ENCODE data around the gene ADAR. TPM values are rescaled to one million over a fixed set of nuclear protein-coding genes. Genes with fewer than 3 reads are reported as not detected.

ADAR gene
- total RNA-seq, 1 donor from 2014 or later = 275 TPM

- Histone ChIP-seq H3K4me3 (ENCODE audit: insufficient read depth, low read depth, low read length) (no peak overlapping the region), H3K27ac (ENCODE audit: low read depth, low read length) (no peak overlapping the region), H3K9me3 (ENCODE audit: insufficient read depth, low read depth, low read length) (no peaks in the 10 kb centered on the region), H3K4me1 (ENCODE audit: insufficient read depth, low read length) (peaks cover 4% of the 10 kb centered on the region), H3K9ac (ENCODE audit: low read length) (no peak overlapping the region), H3K27me3 (ENCODE audit: insufficient read depth, low read length) (peaks cover 19% of the 10 kb centered on the region), H4K20me1 (ENCODE audit: insufficient read depth, low read length) (peaks cover 21% of the 10 kb centered on the region), H2AFZ (ENCODE audit: low read depth, low read length) (no peak overlapping the region), H3K36me3 (ENCODE audit: insufficient read depth, low read length) (no peaks in the 10 kb centered on the region), H3K79me2 (ENCODE audit: insufficient read depth, low read length) (no peaks in the 10 kb centered on the region), H3K4me2 (ENCODE audit: low read length) (no peak overlapping the region)
- Mint-ChIP-seq H3K27ac (ENCODE audit: unreplicated experiment) (no peak overlapping the region), H3K4me1 (ENCODE audit: low read depth, unreplicated experiment) (peaks cover 14% of the 10 kb centered on the region), H3K4me3 (ENCODE audit: unreplicated experiment) (no peak overlapping the region), H3K9me3 (ENCODE audit: unreplicated experiment) (no peaks in the 10 kb centered on the region), H3K27me3 (ENCODE audit: low read depth, unreplicated experiment) (peaks cover 32% of the 10 kb centered on the region), H3K36me3 (ENCODE audit: low read depth, unreplicated experiment) (peaks cover 11% of the 10 kb centered on the region)
- FAIRE-seq = no peak
- DNase-seq (ENCODE audit: low read depth) = no peak
- TF ChIP-seq EZH2 (IDR thresholded peaks at IDR 0.05; ENCODE audit: insufficient read depth, low read length) (no peak), CTCF (IDR thresholded peaks at IDR 0.05; ENCODE audit: insufficient read depth, low read depth, low read length) (no peak)
These were observed 36.1 kb downstream of the ADAR start for GRCh38 chr1:154571964-154572288.

- Mint-ChIP-seq H3K27ac (ENCODE audit: unreplicated experiment) (no peak overlapping the region), H3K36me3 (ENCODE audit: low read depth, unreplicated experiment) (peaks cover 7% of the 10 kb centered on the region), H3K9me3 (ENCODE audit: unreplicated experiment) (no peaks in the 10 kb centered on the region), H3K4me1 (ENCODE audit: low read depth, unreplicated experiment) (peaks cover 14% of the 10 kb centered on the region), H3K4me3 (ENCODE audit: unreplicated experiment) (no peak overlapping the region), H3K27me3 (ENCODE audit: low read depth, unreplicated experiment) (peaks cover 38% of the 10 kb centered on the region)
- FAIRE-seq (no peak), DNase-seq (ENCODE audit: low read depth) (no peak)
- TF ChIP-seq CTCF (IDR thresholded peaks at IDR 0.05; ENCODE audit: insufficient read depth, low read depth, low read length) (no peak), EZH2 (IDR thresholded peaks at IDR 0.05; ENCODE audit: insufficient read depth, low read length) (no peak)
- H3K27ac ChIP-seq (ENCODE audit: low read depth, low read length) = no peak overlapping the region
- no peaks in the 10 kb centered on the region for H3K9me3 ChIP-seq (ENCODE audit: insufficient read depth, low read depth, low read length)
- no peaks in the 10 kb centered on the region for H3K79me2 ChIP-seq (ENCODE audit: insufficient read depth, low read length)
- H3K36me3 ChIP-seq (ENCODE audit: insufficient read depth, low read length) = no peaks in the 10 kb centered on the region
- no peak overlapping the region for H3K4me3 ChIP-seq (ENCODE audit: insufficient read depth, low read depth, low read length)
- H3K27me3 ChIP-seq (ENCODE audit: insufficient read depth, low read length) = peaks cover 24% of the 10 kb centered on the region
- H4K20me1 ChIP-seq (ENCODE audit: insufficient read depth, low read length) = peaks cover 21% of the 10 kb centered on the region
- H3K4me2 ChIP-seq (ENCODE audit: low read length) = no peak overlapping the region
- no peak overlapping the region for H2AFZ ChIP-seq (ENCODE audit: low read depth, low read length)
- peaks cover 4% of the 10 kb centered on the region for H3K4me1 ChIP-seq (ENCODE audit: insufficient read depth, low read length)
- no peak overlapping the region for H3K9ac ChIP-seq (ENCODE audit: low read length)
These were observed 36.6 kb downstream of the ADAR start for GRCh38 chr1:154571244-154571963.

GRCh38 chr1:154568157-154568815 is 39.7 kb downstream of the ADAR start:
- peak overlapping the region; percentile 84 for H3K4me2 ChIP-seq (ENCODE audit: low read length)
- peaks cover 27% of the 10 kb centered on the region for H3K27me3 ChIP-seq (ENCODE audit: insufficient read depth, low read length)
- H3K36me3 ChIP-seq (ENCODE audit: insufficient read depth, low read length) = no peaks in the 10 kb centered on the region
- H3K9ac ChIP-seq (ENCODE audit: low read length) = no peak overlapping the region
- no peaks in the 10 kb centered on the region for H3K9me3 Mint-ChIP-seq (ENCODE audit: unreplicated experiment)
- no peak overlapping the region for H3K27ac ChIP-seq (ENCODE audit: low read depth, low read length)
- DNase-seq (ENCODE audit: low read depth) (no peak), FAIRE-seq (no peak)
- H3K4me3 Mint-ChIP-seq (ENCODE audit: unreplicated experiment) = peak overlapping the region; percentile 66
- H3K79me2 ChIP-seq (ENCODE audit: insufficient read depth, low read length) = no peaks in the 10 kb centered on the region
- peaks cover 52% of the 10 kb centered on the region for H3K27me3 Mint-ChIP-seq (ENCODE audit: low read depth, unreplicated experiment)
- no peak for TF ChIP-seq CTCF (IDR thresholded peaks at IDR 0.05; ENCODE audit: insufficient read depth, low read depth, low read length)
- no peak for TF ChIP-seq EZH2 (IDR thresholded peaks at IDR 0.05; ENCODE audit: insufficient read depth, low read length)
- H3K9me3 ChIP-seq (ENCODE audit: insufficient read depth, low read depth, low read length) = no peaks in the 10 kb centered on the region
- peaks cover 7% of the 10 kb centered on the region for H4K20me1 ChIP-seq (ENCODE audit: insufficient read depth, low read length)
- H3K36me3 Mint-ChIP-seq (ENCODE audit: low read depth, unreplicated experiment) = peaks cover 1% of the 10 kb centered on the region
- no peak overlapping the region for H3K27ac Mint-ChIP-seq (ENCODE audit: unreplicated experiment)
- H3K4me1 ChIP-seq (ENCODE audit: insufficient read depth, low read length) = peaks cover 4% of the 10 kb centered on the region
- peaks cover 4% of the 10 kb centered on the region for H3K4me1 Mint-ChIP-seq (ENCODE audit: low read depth, unreplicated experiment)
- H2AFZ ChIP-seq (ENCODE audit: low read depth, low read length) = peak overlapping the region; percentile 34
- H3K4me3 ChIP-seq (ENCODE audit: insufficient read depth, low read depth, low read length) = peak overlapping the region; percentile 10
